GM12878 (cell line): Measurements from ENCODE around the gene AGRN. TPM values are rescaled to one million over a fixed set of nuclear protein-coding genes. Genes with fewer than 3 reads are reported as not detected.
A peak's percentile ranks its signal among the peaks of the same experiment; 100 is the strongest.

Source experiments
- ATAC-seq: fragments of 200-7000 bp; cut with Tn5 transposase; 3 replicates; pipeline ENCODE4 v1.9.1; 2020; ENCODE audit warnings: mild to moderate bottlenecking, moderate library complexity
- BruUV-seq: library from RNA; stranded (reverse); fragments of 400-500 nt; replicated peaks from 2 replicates; lab custom pipeline; 2021; lab: Mats Ljungman, UMichigan
- CTCF ChIA-PET: fragments of 300-600 bp; sonication (Branson Sonifier 250); formaldehyde crosslinking; extraction: SDS; loops from one replicate; lab custom pipeline; 2021; ENCODE audit warnings: inconsistent platforms; lab: Yijun Ruan, JAX
- POLR2A ChIA-PET: fragments of 350-600 bp; formaldehyde crosslinking; extraction: SDS; loops from one replicate; lab custom pipeline; 2021; ENCODE audit warnings: inconsistent platforms; lab: Charles Lee
- RAD21 ChIA-PET: fragments of 300-600 bp; sonication (Branson Sonifier 250); formaldehyde crosslinking; loops from one replicate; lab custom pipeline; 2023; ENCODE audit warnings: antibody characterized with exemption; ENCODE audit not compliant: unreplicated experiment; lab: Charles Lee
- SMC1A ChIA-PET: fragments of 300-600 bp; sonication (Branson Sonifier 250); formaldehyde crosslinking; loops from one replicate; lab custom pipeline; 2023; ENCODE audit not compliant: unreplicated experiment, uncharacterized antibody; lab: Charles Lee
- DNase-seq: peaks from one replicate; pipeline ENCODE4 v3.0.0-alpha.2; 2011; ENCODE audit warnings: low read depth, low spot score
- FAIRE-seq: peaks from 3 replicates; lab custom pipeline; 2011; peaks lifted over from hg19 to GRCh38; lab: Jason Lieb, UNC
- H2AFZ ChIP-seq: 2 replicates; pipeline ENCODE4 v1.6.0; 2011; ENCODE audit warnings: low read depth, low read length, control low read depth; ENCODE audit not compliant: control insufficient read depth
- H3K27ac ChIP-seq: 2 replicates; pipeline ENCODE4 v1.5.1; 2011; ENCODE audit warnings: control low read depth; ENCODE audit not compliant: control insufficient read depth, insufficient read depth
- H3K27me3 ChIP-seq, 2 experiments: replicated peaks in 1 of 2; 2 replicates each; pipeline versions ENCODE4 v1.6.0 to v1.6.1; 2011; ENCODE audit warnings: low read length in 1 of 2; ENCODE audit not compliant: control insufficient read depth in 2 of 2, insufficient read depth in 2 of 2
- H3K36me3 ChIP-seq, 2 experiments: 2 replicates each; pipeline ENCODE4 v1.5.1; 2011; ENCODE audit warnings: low read length in 1 of 2; ENCODE audit not compliant: control insufficient read depth in 2 of 2, insufficient read depth in 2 of 2
- H3K4me1 ChIP-seq: 2 replicates; pipeline ENCODE4 v1.6.1; 2011; ENCODE audit warnings: mild to moderate bottlenecking, low read length, moderate library complexity, mixed read lengths; ENCODE audit not compliant: control insufficient read depth, insufficient read depth
- H3K4me2 ChIP-seq: 2 replicates; pipeline ENCODE4 v1.6.0; 2011; ENCODE audit warnings: control low read depth; ENCODE audit not compliant: control insufficient read depth, insufficient read depth
- H3K4me3 ChIP-seq: fragments of 200-600 bp; sonication (generic); 2 replicates; pipeline ENCODE4 v1.5.1; 2016
- H3K79me2 ChIP-seq: 2 replicates; pipeline ENCODE4 v1.6.0; 2011; ENCODE audit warnings: low read length; ENCODE audit not compliant: control insufficient read depth, insufficient read depth
- H3K9ac ChIP-seq: 2 replicates; pipeline ENCODE4 v1.8.0; 2011; ENCODE audit warnings: low read length, control low read depth, mixed read lengths; ENCODE audit not compliant: control insufficient read depth, insufficient read depth
- H3K9me3 ChIP-seq: replicated peaks from 3 replicates; pipeline ENCODE4 v1.5.1; 2011; ENCODE audit warnings: mild to moderate bottlenecking, low read length; ENCODE audit not compliant: control insufficient read depth, insufficient read depth
- H4K20me1 ChIP-seq: 2 replicates; pipeline ENCODE4 v1.6.0; 2011; ENCODE audit not compliant: control insufficient read depth, insufficient read depth
- CBX3 ChIP-seq: fragments of 200-600 bp; sonication (generic); IDR thresholded peaks from 2 replicates; pipeline ENCODE4 v1.6.1; 2016; ENCODE audit warnings: low read depth, borderline replicate concordance
- CREM ChIP-seq: IDR thresholded peaks from 2 replicates; pipeline ENCODE4 v1.6.1; 2014; ENCODE audit warnings: antibody characterized with exemption, low read depth
- E2F4 ChIP-seq: IDR thresholded peaks from 2 replicates; pipeline ENCODE4 v1.6.1; 2012; ENCODE audit warnings: low read depth, low read length, improper control_type of control experiment
- E4F1 ChIP-seq: fragments of 450-650 bp; IDR thresholded peaks from 2 replicates; pipeline ENCODE4 v1.6.1; 2018; ENCODE audit warnings: borderline replicate concordance, mild to moderate bottlenecking; ENCODE audit not compliant: partially characterized antibody
- ETV6 ChIP-seq, 2 experiments: fragments of 450-650 bp in 1 of 2; IDR thresholded peaks in 1 of 2; conservative IDR thresholded peaks in 1 of 2; 2 replicates each; pipeline ENCODE4 v1.6.1; 2014; ENCODE audit warnings: antibody characterized with exemption in 1 of 2, borderline replicate concordance in 1 of 2, low read depth in 1 of 2, mild to moderate bottlenecking in 1 of 2, moderate library complexity in 1 of 2
- JUNB ChIP-seq: IDR thresholded peaks from 2 replicates; pipeline ENCODE4 v1.6.1; 2016; ENCODE audit warnings: antibody characterized with exemption, mild to moderate bottlenecking
- KAT2A ChIP-seq: conservative IDR thresholded peaks from 2 replicates; pipeline ENCODE4 v1.6.1; 2011; ENCODE audit warnings: low read depth, low read length; ENCODE audit not compliant: control insufficient read depth
- MYB ChIP-seq: fragments of 150-350 bp; IDR thresholded peaks from 2 replicates; pipeline ENCODE4 v1.6.1; 2014; ENCODE audit warnings: mild to moderate bottlenecking, low read depth, low read length, borderline replicate concordance
- POLR2AphosphoS2 ChIP-seq: IDR thresholded peaks from 2 replicates; pipeline ENCODE4 v1.6.1; 2011; ENCODE audit warnings: low read depth, mild to moderate bottlenecking, low read length, improper control_type of control experiment, moderate library complexity
- SMARCA5 ChIP-seq: fragments of 450-650 bp; IDR thresholded peaks from 2 replicates; pipeline ENCODE4 v1.6.1; 2017; ENCODE audit warnings: mild to moderate bottlenecking
- TCF3 ChIP-seq: IDR thresholded peaks from 2 replicates; pipeline ENCODE4 v1.6.1; 2012; ENCODE audit warnings: low read depth, mild to moderate bottlenecking, low read length, borderline replicate concordance; ENCODE audit not compliant: insufficient read depth
- USF1 ChIP-seq: IDR thresholded peaks from 2 replicates; pipeline ENCODE4 v1.6.1; 2011; ENCODE audit warnings: borderline replicate concordance, low read depth, mild to moderate bottlenecking, moderate library complexity, mixed read lengths, low read length; ENCODE audit not compliant: insufficient read depth; ENCODE audit errors: extremely low read length
- YBX1 ChIP-seq: fragments of 450-650 bp; IDR thresholded peaks from 2 replicates; pipeline ENCODE4 v1.6.1; 2016; ENCODE audit warnings: antibody characterized with exemption
- ZNF24 ChIP-seq: fragments of 450-650 bp; IDR thresholded peaks from 2 replicates; pipeline ENCODE4 v1.6.1; 2017; ENCODE audit warnings: antibody characterized with exemption, mild to moderate bottlenecking
- WGBS: methylation state at CpG from one replicate; pipeline ENCODE4 v1.1.6; 2016; ENCODE audit warnings: low lambda C conversion rate; ENCODE audit not compliant: insufficient replicate concordance, insufficient coverage; ENCODE audit errors: missing lambda C conversion rate; 5-methylcytosine and 5-hydroxymethylcytosine counted together
- in situ Hi-C: fragments of 300-500 bp; cut with MboI; formaldehyde crosslinking; loops from 9 replicates; pipeline ENCODE4 v1.14.3; 2018; ENCODE audit warnings: mixed read lengths
- intact Hi-C: fragments of 100-400 bp; cut with micrococcal nuclease; formaldehyde crosslinking; loops from one replicate; pipeline ENCODE4 v1.14.2; 2022; ENCODE audit not compliant: unreplicated experiment
- polyA plus RNA-seq, 11 experiments: library from polyadenylated mRNA; depleted of rRNA in 4 of 11; unstranded in 6 of 11; stranded (reverse) in 5 of 11; fragments of >200 nt; fragmentation: Nextera tagmentation in 4 of 11; fragmentation: Illumina TruSeq in 1 of 11; extraction: Ambion mirVana in 4 of 11; extraction: Trizol in 1 of 11; gene quantifications; 1 replicate in 1 of 11; 2 replicates in 10 of 11; pipeline versions ENCODE4 v1.2.1 to v1.2.3, GENCODE V29; 2011 to 2016; ENCODE audit warnings: inconsistent platforms in 2 of 11, missing spikeins in 2 of 11, low read depth in 1 of 11
- total RNA-seq, 4 experiments: library from RNA; depleted of rRNA in 3 of 4; stranded (reverse); fragments of >200 nt in 3 of 4; fragmentation: Illumina TruSeq in 1 of 4; extraction: Trizol in 1 of 4; gene quantifications; 2 replicates each; pipeline versions ENCODE4 v1.2.1 to v1.2.3, GENCODE V29; 2013 to 2021

AGRN gene
- total and polyA plus RNA-seq, 10 of the 15 experiments (the other 5 are each of a cell fraction or from before 2014, with no cell fraction given) = 0.02 to 41.8 (median 4.1) TPM

GRCh38 chr1:1062348-1063163, 42.6 kb downstream of the AGRN start:
- no peak for DNase-seq
- no peak for FAIRE-seq
- ChIA-PET SMC1A (interaction anchor here (0.9 to 2.7 kb wide), 5 partner anchors 23 to 77 kb away, joined by 3 to 24 read pairs (median 11); partner anchors contain the start of gene ISG15), RAD21 (interaction anchor here (0.7 to 3.7 kb wide), 10 partner anchors 23 to 228 kb away, joined by 3 to 58 read pairs (median 10); partner anchors contain the start of genes ISG15 and PERM1), POLR2A (interaction anchor here (1.0 to 2.7 kb wide), 3 partner anchors 30 to 49 kb away, joined by 3 to 15 read pairs (median 3); partner anchors contain the start of gene ISG15), CTCF (interaction anchor here (1.3 to 8.7 kb wide), 9 partner anchors 23 to 188 kb away, joined by 4 to 83 read pairs (median 15); partner anchors contain the start of genes ISG15 and PERM1)
- BruUV-seq = no TSS peak
- Histone ChIP-seq H3K9me3 (no peaks in the 10 kb centered on the region), H3K27ac (no peak overlapping the region; the same call in 1 of the 2 replicates), H3K4me3 (peak overlapping the region; percentile 63), H4K20me1 (no peaks in the 10 kb centered on the region), H3K9ac (no peak overlapping the region), H2AFZ (no peak overlapping the region), H3K79me2 (no peaks in the 10 kb centered on the region), H3K36me3 (no peaks in the 10 kb centered on the region), H3K4me2 (peak overlapping the region; percentile 78), H3K4me1 (peaks cover 28% of the 10 kb centered on the region), H3K27me3 (no peaks in the 10 kb centered on the region)
- ATAC-seq = no peak
- intact Hi-C loops = loop anchor here (1.0 to 10.0 kb wide), 4 partner anchors 29 to 158 kb away; no protein-coding TSS in a partner anchor
- in situ Hi-C loops = loop anchor here (5.0 kb wide), 2 partner anchors 40 to 80 kb away; partner anchors contain the start of genes AGRN and PERM1
- 43% methylated on average over 15 of the region's 29 CpGs for WGBS
- no peak for TF ChIP-seq TCF3
- no peak for TF ChIP-seq MYB
- TF ChIP-seq POLR2AphosphoS2 = no peak
- TF ChIP-seq SMARCA5 = no peak
- no peak for TF ChIP-seq E2F4
- TF ChIP-seq KAT2A = no peak
- TF ChIP-seq USF1 = no peak
- TF ChIP-seq E4F1 = no peak
- TF ChIP-seq CBX3 = no peak
- TF ChIP-seq YBX1 = no peak
- no peak for TF ChIP-seq ZNF24
- TF ChIP-seq ETV6 (conservative IDR thresholded peaks at IDR 0.05 in 1 of 2, IDR thresholded peaks at IDR 0.05 in 1 of 2; ENCODE audit: borderline replicate concordance in 1 of 2, low read depth in 1 of 2) = no peak
- TF ChIP-seq JUNB = no peak
- TF ChIP-seq CREM = no peak
